HG03520 (cell line): Measurements from ENCODE around the gene RIOX2.
"Not testable (repeated sequence)": the region's sequence is repeated elsewhere in the genome, so short reads cannot be mapped to it uniquely, and the experiment has no call there.

ENCODE experiments used
- ATAC-seq: cut with Tn5 transposase; IDR thresholded peaks from one replicate; pipeline ENCODE4 v1.9.1; 2021; ENCODE audit warnings: mild to moderate bottlenecking, moderate library complexity; ENCODE audit not compliant: unreplicated experiment

RIOX2 gene

GRCh38 chr3:97916576-97916975 is 55.7 kb downstream of the RIOX2 start:
- ATAC-seq = no peak

- no peak for ATAC-seq
Observed at GRCh38 chr3:97914388-97914787, 57.8 kb downstream of the RIOX2 start.

GRCh38 chr3:97911459-97911858 is 60.8 kb downstream of the RIOX2 start:
- ATAC-seq = no peak

GRCh38 chr3:97910931-97911351 is 61.3 kb downstream of the RIOX2 start:
- no peak for ATAC-seq

GRCh38 chr3:97910236-97910831 is 61.9 kb downstream of the RIOX2 start:
- ATAC-seq = not testable (repeated sequence)

GRCh38 chr3:97909830-97910229 is 62.4 kb downstream of the RIOX2 start:
- not testable (repeated sequence) for ATAC-seq

GRCh38 chr3:97901313-97902248 is 70.7 kb downstream of the RIOX2 start:
- no peak for ATAC-seq

- ATAC-seq = no peak
Observed at GRCh38 chr3:97899331-97899730, 72.9 kb downstream of the RIOX2 start.

GRCh38 chr3:97896547-97896946 is 75.7 kb downstream of the RIOX2 start:
- no peak for ATAC-seq

GRCh38 chr3:97896129-97896528 is 76.1 kb downstream of the RIOX2 start:
- ATAC-seq = no peak

- no peak for ATAC-seq
Observed at GRCh38 chr3:97895216-97895615, 77.0 kb downstream of the RIOX2 start.

GRCh38 chr3:97892852-97893251 is 79.4 kb downstream of the RIOX2 start:
- no peak for ATAC-seq
